ENCODE results near the gene INPPL1. TPM values are rescaled to one million over a fixed set of nuclear protein-coding genes. Genes with fewer than 3 reads are reported as not detected.

Gene INPPL1
- total RNA-seq, 3 donors from 2014 or later = 122 to 205 (median 151) TPM

- H3K4me1 ChIP-seq (ENCODE audit: low read depth) = peaks cover 11% of the 10 kb centered on the region
- H3K9me3 ChIP-seq = no peaks in the 10 kb centered on the region
- ATAC-seq = no peak
- H3K36me3 ChIP-seq (ENCODE audit: low read depth) = peaks cover 3% of the 10 kb centered on the region
- H3K4me3 ChIP-seq = no peak overlapping the region
- intact Hi-C loops (cut with DNase I, micrococcal nuclease) = no loop called here
- no peak for DNase-seq
- TF ChIP-seq CTCF (IDR thresholded peaks at IDR 0.05) = no peak
Measured at GRCh38 chr11:72227316-72228228, 3.0 kb downstream of the INPPL1 start.

- intact Hi-C loops (cut with DNase I, micrococcal nuclease) = no loop called here
- Histone ChIP-seq H3K36me3 (ENCODE audit: low read depth) (peaks cover 3% of the 10 kb centered on the region), H3K4me1 (ENCODE audit: low read depth) (peaks cover 7% of the 10 kb centered on the region), H3K9me3 (no peaks in the 10 kb centered on the region), H3K4me3 (no peak overlapping the region)
- TF ChIP-seq CTCF (IDR thresholded peaks at IDR 0.05) = no peak
- ATAC-seq (no peak), DNase-seq (no peak)
Measured at GRCh38 chr11:72228229-72228843, 3.8 kb downstream of the INPPL1 start.

- H3K4me3 ChIP-seq = no peak overlapping the region
- ATAC-seq (no peak), DNase-seq (no peak)
- no peak for TF ChIP-seq CTCF (IDR thresholded peaks at IDR 0.05)
- H3K9me3 ChIP-seq = no peaks in the 10 kb centered on the region
- peaks cover 7% of the 10 kb centered on the region for H3K4me1 ChIP-seq (ENCODE audit: low read depth)
- intact Hi-C loops (cut with DNase I, micrococcal nuclease) = no loop called here
- H3K36me3 ChIP-seq (ENCODE audit: low read depth) = peaks cover 3% of the 10 kb centered on the region
Measured at GRCh38 chr11:72228844-72229231, 4.3 kb downstream of the INPPL1 start.

GRCh38 chr11:72229336-72229924, 4.9 kb downstream of the INPPL1 start:
- TF ChIP-seq CTCF (IDR thresholded peaks at IDR 0.05) = no peak
- Histone ChIP-seq H3K4me1 (ENCODE audit: low read depth) (peaks cover 7% of the 10 kb centered on the region), H3K9me3 (no peaks in the 10 kb centered on the region), H3K4me3 (no peak overlapping the region), H3K36me3 (ENCODE audit: low read depth) (peaks cover 3% of the 10 kb centered on the region)
- no peak for DNase-seq
- no peak for ATAC-seq
- intact Hi-C loops (cut with DNase I, micrococcal nuclease) = no loop called here

GRCh38 chr11:72229925-72230763, 5.6 kb downstream of the INPPL1 start:
- Histone ChIP-seq H3K9me3 (no peaks in the 10 kb centered on the region), H3K4me1 (ENCODE audit: low read depth) (peaks cover 7% of the 10 kb centered on the region), H3K36me3 (ENCODE audit: low read depth) (peaks cover 3% of the 10 kb centered on the region), H3K4me3 (no peak overlapping the region)
- no peak for ATAC-seq
- TF ChIP-seq CTCF (IDR thresholded peaks at IDR 0.05) = no peak
- DNase-seq = no peak
- intact Hi-C loops (cut with DNase I, micrococcal nuclease) = no loop called here

Measured in mucosa of descending colon (tissue), 3 donors.